CMK (cell line): ENCODE measurements around the gene ZNF444.

Experiments used
- DNase-seq: peaks from one replicate; pipeline ENCODE4 v3.0.0-alpha.2; 2010; ENCODE audit warnings: low read depth

ZNF444 gene

GRCh38 chr19:56121180-56122167 is 19.6 kb upstream of the ZNF444 start, which contains the start of gene ZNF787:
Gene ZNF787 (minus strand): TSS chr19:56121295. CDS start chr19:56103217, 18,078 bp downstream.
- peak; percentile 99 for DNase-seq

- no peak for DNase-seq
These were observed 17.7 kb upstream of the ZNF444 start for GRCh38 chr19:56123266-56123891.

- DNase-seq = no peak
These were observed 16.5 kb upstream of the ZNF444 start for GRCh38 chr19:56124578-56124977.

GRCh38 chr19:56125806-56126590 is 15.1 kb upstream of the ZNF444 start:
- no peak for DNase-seq

GRCh38 chr19:56126983-56127780 is 13.9 kb upstream of the ZNF444 start:
- DNase-seq = no peak

- DNase-seq = no peak
These were observed 11.1 kb upstream of the ZNF444 start for GRCh38 chr19:56130006-56130405.

- DNase-seq = no peak
These were observed 9.4 kb upstream of the ZNF444 start for GRCh38 chr19:56131651-56132050.

GRCh38 chr19:56132316-56132822 is 8.7 kb upstream of the ZNF444 start:
- DNase-seq = no peak

GRCh38 chr19:56133858-56134653 is 7.0 kb upstream of the ZNF444 start:
- DNase-seq = no peak

GRCh38 chr19:56134654-56134921 is 6.5 kb upstream of the ZNF444 start:
- no peak for DNase-seq

GRCh38 chr19:56136362-56136761 is 4.7 kb upstream of the ZNF444 start:
- no peak for DNase-seq

GRCh38 chr19:56137405-56137804 is 3.7 kb upstream of the ZNF444 start:
- DNase-seq = no peak

GRCh38 chr19:56138069-56138468 is 3.0 kb upstream of the ZNF444 start:
- DNase-seq = no peak

GRCh38 chr19:56139847-56140582 is 1.1 kb upstream of the ZNF444 start:
- no peak for DNase-seq

- no peak for DNase-seq
These were observed 418 bp downstream of the ZNF444 start for GRCh38 chr19:56141417-56141993.

- no peak for DNase-seq
These were observed 1.1 kb downstream of the ZNF444 start for GRCh38 chr19:56142087-56142787.

- DNase-seq = no peak
These were observed 1.9 kb downstream of the ZNF444 start for GRCh38 chr19:56142897-56143434.

GRCh38 chr19:56144376-56144775 is 3.3 kb downstream of the ZNF444 start:
- no peak for DNase-seq

GRCh38 chr19:56144831-56145230 is 3.7 kb downstream of the ZNF444 start:
- DNase-seq = no peak
